Endometrial microvascular endothelial cells (primary cell): Measurements from ENCODE around the gene ALKBH7. TPM values are rescaled to one million over a fixed set of nuclear protein-coding genes. Genes with fewer than 3 reads are reported as not detected.
"Not testable (repeated sequence)": the region's sequence is repeated elsewhere in the genome, so short reads cannot be mapped to it uniquely, and the experiment has no call there.

Source experiments
- in situ Hi-C: cut with HindIII; loops from 2 replicates; pipeline ENCODE4 v1.10.0; 2017; ENCODE audit warnings: low sequenced_read_pairs, low pct_unique_long_range_greater_than_20kb; ENCODE audit errors: inconsistent ontology term
- total RNA-seq: library from RNA; depleted of rRNA; stranded (reverse); fragments of >200 nt; gene quantifications from one replicate; pipeline ENCODE4 v1.2.3, GENCODE V29; 2015; ENCODE audit errors: inconsistent ontology term

ALKBH7 gene
- total RNA-seq, 1 donor from 2014 or later = 43.9 TPM

DNA sequence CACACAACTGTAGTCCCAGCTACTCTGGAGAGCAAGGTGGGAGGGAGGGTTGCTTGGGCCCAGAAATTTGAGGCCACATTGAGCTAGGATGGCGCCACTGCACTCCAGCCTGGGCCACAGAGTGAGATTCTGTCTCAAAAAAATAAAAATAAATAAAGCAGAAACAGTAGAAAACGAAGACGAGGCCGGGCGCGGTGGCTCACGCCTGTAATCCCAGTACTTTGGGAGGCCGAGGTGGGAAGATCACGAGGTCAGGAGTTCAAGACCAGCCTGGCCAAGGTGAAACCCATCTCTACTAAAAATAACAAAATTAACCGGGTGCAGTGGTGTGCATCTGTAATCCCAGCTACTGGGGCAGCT is 11.8 kb upstream of the ALKBH7 start:
- in situ Hi-C loops = not testable (repeated sequence)

DNA sequence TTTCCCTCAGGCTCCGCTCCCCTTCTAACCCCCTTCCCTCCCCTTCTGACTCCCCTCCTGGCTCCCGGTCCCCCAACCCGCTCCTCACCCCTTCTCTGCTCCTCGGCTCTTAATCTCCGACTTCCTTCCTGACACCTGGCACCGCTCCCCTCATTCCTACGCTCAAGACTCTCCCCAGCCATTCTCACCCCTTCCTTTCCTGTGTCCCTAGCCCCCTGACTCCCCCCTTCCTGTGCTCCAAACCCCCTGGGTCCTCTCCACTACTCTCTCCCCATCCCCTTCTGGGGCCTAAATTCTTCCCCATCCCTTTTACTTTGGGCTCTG is 10.6 kb upstream of the ALKBH7 start:
- in situ Hi-C loops = no loop called here

DNA sequence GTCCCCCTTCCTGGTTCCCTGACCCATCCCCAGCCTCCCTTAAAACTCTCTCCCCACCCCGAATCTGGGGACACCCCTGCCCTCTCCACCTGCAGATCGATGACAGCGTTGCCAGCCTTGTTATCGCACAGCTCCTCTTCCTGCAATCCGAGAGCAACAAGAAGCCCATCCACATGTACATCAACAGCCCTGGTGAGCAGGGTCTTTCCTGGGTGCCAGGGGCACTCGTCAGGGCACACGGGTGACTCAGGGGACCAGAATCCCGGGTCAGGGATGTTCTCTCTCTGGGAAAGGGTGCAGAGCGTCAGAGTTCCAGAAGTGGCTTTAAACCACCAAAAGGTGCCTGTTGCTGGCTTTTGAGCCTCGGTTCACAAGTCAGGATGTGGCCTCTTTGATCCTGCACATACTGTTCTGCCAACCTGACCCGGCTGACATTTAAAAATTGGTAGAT is 10.2 kb upstream of the ALKBH7 start:
- in situ Hi-C loops = no loop called here

DNA sequence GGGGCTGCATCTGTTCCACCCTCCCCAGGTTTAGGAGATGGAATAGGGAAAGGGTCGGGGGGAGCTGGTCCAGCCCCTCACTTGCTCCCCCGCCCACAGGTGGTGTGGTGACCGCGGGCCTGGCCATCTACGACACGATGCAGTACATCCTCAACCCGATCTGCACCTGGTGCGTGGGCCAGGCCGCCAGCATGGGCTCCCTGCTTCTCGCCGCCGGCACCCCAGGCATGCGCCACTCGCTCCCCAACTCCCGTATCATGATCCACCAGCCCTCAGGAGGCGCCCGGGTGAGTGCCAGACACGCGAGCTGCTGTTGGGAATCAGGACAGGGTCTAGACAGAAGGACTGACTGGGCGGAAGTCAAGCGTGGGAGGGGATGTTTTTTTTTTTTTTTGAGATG is 8.2 kb upstream of the ALKBH7 start:
- in situ Hi-C loops = no loop called here

DNA sequence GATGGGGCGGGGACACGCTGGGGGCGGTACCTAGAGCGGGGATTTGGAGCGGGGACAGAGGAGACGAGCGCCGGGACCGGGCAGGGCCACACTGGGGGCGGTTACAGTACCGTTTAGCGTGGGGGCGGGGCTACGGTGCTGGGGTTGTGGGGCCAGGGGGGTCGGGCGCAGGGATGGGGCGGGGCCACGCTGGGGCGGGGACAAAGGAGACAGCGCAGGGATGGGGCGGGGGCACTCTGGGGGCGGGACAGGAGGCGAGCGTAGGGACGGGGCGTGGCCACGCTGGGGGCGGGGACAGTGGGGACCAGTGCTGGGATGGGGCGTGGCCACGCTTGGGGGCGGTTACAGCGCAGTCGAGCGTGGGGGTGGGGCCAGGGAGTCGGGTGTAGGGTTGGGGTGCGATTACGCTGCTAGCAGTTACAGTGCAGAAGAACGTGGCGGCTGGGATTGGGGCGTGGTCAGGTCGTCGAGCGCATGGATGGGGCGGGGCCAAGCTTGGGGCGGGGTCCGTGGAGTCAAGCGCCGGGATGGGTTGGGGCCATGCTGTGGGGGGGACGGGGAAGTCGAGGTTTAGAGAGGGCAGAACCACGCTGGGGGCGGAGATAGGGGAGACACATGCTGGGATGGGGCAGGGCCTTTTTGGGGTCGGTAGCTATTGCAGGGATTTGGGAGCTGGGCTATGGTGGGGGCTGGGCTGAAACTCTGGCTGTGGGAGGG is 660 bp downstream of the ALKBH7 start:
- in situ Hi-C loops = no loop called here

DNA sequence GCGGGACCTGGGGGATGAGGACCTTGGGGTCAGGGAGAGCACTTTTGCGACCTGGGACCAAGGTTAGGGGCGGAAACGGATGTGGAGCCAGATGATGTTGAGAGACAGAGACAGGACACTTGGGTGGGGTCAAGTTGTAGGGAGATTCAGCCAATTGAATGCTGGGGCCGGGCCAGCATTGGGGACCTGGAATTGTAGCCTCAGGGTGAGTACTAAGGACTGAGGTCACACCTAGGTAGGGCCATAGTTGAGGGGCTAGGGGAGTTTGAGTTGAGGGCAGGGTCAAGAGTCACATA is 1.2 kb downstream of the ALKBH7 start:
- in situ Hi-C loops = no loop called here

DNA sequence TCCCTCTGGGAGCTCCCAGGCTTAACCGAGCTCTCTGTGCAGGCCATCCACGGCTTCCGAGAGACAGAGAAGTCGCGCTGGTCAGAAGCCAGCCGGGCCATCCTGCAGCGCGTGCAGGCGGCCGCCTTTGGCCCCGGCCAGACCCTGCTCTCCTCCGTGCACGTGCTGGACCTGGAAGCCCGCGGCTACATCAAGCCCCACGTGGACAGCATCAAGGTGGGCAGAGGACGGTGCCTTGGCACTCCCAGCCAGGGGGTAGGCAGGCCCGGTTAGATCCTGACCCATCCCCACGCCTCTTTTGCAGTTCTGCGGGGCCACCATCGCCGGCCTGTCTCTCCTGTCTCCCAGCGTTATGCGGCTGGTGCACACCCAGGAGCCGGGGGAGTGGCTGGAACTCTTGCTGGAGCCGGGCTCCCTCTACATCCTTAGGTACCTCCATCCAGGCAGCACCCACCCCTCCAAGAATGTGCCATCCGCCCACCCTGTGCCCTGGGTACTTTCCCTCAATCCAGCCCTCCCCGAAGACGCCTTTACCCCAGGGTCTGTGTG is 1.6 kb downstream of the ALKBH7 start:
- in situ Hi-C loops = no loop called here

DNA sequence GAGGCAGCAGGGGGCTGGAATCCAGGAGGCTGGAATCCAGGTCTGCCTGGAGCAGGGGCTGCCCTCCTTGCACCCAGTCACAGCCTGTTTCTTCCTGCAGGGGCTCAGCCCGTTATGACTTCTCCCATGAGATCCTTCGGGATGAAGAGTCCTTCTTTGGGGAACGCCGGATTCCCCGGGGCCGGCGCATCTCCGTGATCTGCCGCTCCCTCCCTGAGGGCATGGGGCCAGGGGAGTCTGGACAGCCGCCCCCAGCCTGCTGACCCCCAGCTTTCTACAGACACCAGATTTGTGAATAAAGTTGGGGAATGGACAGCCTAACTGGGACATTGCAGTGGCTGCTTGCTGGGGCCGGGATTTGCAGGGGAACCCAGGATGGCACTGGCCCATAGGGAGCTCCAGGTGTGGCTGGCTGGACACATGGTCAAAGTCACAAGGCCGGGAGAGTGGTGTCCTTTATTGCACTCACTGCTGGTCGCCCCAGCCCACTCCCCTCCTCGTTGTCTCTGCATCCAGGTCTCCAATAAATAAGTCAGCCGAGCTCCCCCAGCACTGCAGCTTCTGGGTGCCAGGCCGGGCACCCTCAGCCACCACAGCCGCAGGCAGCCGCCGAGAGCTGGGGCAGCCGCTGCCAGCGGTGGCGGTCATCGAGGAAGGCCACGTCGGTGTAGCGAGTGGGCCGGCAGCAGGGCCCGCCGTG is 2.3 kb downstream of the ALKBH7 start:
- in situ Hi-C loops = loop anchor here (25.0 kb wide), 1 partner anchor 88 kb away; the partner anchor contains the start of gene MLLT1

DNA sequence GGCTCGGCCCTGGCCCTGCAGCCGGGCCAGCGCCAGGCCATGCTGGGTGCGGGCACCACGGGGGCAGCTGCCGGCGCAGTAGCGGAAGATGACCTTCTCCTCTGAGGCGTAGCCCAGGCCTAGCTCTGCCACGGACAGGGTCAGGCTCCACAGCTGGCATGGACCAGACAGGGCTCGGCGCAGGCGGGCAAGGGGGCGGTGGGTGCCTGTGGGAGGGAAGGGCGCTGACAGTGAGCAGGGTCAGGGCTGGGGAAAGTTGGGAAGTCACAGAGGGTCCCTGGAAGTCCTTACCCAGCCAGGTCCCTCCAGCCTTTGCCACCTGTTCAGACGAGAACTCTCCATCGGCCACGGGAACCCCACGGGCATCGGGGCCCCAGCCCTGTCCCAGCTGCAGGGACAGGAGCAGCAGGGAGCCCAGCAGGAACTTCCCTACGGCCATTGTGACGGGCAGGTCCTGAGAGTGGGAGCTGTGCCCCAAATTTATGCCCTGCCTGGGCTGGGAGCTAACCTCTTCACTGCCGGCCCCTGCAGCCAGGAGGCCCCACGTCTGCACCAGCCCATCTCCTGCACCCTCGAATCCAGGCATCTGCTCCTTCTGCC is 2.9 kb downstream of the ALKBH7 start, which contains the start of gene PSPN:
PSPN (minus strand) TSS at position 523 of the 600 bp plus-strand sequence; CDS start at position 439, 84 bp downstream.
- in situ Hi-C loops = loop anchor here (25.0 kb wide), 1 partner anchor 88 kb away; the partner anchor contains the start of gene MLLT1

DNA sequence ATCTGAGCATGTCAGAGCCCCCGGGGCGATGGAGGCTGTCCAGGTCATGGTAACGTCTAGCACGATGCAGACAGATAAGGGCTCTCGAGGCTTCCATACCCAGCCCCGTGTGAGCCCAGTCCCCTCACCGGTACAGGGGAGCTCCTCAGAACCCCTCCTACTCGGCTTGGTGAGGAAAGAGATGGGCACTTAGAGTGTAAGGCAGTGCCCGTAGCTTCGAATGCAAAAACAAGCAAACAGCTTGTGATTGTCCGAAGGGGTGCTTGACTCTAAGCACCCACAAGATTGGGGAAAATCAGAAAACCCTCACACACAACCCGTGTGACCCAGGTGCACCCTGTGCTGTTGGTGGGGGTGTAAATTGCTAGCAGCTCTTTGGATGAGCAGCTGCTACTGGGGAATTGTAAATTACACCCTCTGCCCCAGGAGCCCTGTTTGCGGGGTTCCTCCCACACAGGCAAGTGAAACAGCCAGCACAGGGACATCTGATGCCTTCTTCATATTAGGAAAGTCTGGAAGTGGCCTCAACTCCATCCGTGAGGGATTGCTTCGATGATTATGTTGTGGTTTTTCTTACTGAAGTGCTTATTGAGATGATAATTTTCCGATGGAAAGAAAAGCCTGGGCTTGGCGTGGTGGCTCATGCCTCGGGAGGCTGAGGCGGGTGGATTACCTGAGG is 4.1 kb downstream of the ALKBH7 start:
- in situ Hi-C loops = loop anchor here (25.0 kb wide), 1 partner anchor 89 kb away; the partner anchor contains the start of gene MLLT1

DNA sequence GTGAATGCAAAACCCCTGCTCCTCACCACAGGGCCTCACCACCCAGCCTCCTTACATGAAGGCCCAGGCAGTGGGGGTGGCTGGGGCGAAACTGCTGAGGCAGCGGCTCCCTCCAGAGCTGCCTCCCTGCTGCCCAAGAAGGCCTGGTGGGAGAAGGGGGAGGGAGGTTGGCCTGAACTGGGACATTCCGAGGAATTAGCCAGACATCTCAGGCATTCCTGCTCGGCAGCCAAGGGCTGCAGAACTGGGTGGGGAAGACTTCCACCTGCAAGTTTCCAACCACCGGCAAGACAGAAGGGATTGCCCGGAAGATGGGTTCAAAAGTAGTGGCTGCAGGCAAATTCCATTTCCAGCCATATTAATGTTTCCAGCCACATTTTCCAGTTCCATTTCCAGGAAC is 5.4 kb downstream of the ALKBH7 start:
- in situ Hi-C loops = loop anchor here (25.0 kb wide), 1 partner anchor 91 kb away; the partner anchor contains the start of gene MLLT1

DNA sequence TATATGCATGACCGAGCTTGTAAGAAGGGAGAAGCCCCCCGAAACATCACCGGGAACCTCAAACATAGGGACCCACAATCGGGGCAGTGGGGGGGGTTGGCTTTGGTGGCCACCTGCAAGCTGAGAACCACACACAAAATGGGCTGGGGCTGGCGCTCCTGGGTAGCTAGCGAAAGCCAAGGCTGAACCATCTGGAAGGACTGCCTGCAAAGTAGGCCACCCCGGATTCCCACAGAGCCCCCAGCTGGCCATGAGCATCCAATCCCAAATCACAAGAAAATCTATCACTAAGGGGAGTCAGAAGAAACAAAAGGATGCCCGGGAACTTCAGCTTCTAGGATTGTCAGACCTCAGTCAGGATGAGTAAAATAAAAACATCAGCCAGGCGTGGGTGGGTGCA is 5.9 kb downstream of the ALKBH7 start:
- in situ Hi-C loops = loop anchor here (25.0 kb wide), 1 partner anchor 91 kb away; the partner anchor contains the start of gene MLLT1

DNA sequence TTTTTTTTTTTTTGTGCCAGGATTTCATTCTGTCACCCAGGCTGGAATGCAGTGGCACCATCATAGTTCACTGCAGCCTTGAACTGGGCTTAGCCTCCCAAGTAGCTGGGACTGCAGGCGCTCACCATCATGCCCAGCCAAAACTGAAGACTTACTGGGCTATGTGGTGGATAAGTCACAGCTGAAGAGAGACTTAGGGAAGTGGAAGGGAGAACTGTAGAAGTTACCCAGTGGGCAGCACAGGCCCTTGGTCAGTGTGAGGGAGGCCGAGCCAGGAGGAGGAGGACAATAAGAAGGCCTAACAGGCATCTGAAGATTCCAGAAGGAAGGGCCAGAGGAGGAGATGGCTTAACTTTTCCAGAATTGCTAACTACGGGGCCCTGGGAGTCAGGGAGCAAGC is 7.2 kb downstream of the ALKBH7 start:
- in situ Hi-C loops = loop anchor here (25.0 kb wide), 1 partner anchor 92 kb away; the partner anchor contains the start of gene MLLT1

DNA sequence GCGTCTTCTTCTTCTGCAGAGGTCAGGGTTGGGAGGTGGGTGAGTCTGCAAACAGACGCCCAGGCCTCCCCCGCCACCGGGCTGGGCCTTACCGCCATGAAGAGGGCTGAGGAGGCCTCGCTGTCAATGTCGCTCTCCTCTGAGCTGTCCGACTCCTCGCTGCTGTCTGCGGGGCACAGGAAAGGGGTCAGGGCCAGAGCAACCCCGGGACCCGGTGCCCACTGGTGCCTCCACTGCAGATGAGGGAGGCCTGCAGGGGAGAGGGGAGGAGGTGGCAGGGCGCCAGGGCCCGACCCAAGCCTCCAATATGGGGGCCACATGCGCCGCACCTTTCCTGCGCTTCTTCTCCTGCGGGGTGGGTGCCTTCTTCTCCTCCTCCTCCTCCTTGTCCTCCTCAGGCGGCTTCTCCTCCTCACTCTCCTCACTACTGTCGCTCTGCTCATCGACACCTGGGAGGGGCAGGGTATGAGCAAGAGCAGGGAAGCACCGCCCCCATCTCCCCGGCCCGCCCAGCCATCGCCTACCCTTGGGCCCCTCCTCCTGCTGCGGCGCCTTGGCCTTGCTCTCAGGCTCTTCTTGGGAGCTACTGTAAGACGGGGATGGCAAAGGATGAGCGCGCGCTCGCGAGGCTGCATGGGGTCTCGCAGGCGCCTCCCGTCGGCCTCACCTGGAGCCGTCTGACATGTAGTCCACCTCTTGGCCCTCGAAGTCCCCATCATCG is 8.6 kb downstream of the ALKBH7 start:
- in situ Hi-C loops = loop anchor here (25.0 kb wide), 1 partner anchor 94 kb away; the partner anchor contains the start of gene MLLT1

DNA sequence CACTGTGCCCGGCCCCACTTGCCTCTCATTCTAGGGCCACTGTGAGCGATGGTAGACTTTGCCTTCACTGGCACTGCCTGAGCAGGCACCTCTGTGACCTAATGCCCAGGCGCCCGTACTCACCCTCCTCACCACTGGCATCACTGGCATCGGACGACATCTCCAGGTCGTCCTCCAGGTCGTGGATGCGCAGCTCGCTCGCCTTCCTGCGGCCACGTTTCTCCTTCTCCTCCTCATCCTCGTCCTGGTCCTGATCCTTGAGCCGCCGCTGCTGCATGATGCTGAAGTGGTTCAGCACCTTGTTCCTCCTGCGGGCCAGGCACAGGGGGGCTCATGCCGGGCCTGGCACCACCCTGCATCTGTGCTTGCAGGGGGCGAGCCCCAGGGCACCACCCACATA is 10.6 kb downstream of the ALKBH7 start:
- in situ Hi-C loops = loop anchor here (25.0 kb wide), 1 partner anchor 96 kb away; the partner anchor contains the start of gene MLLT1

DNA sequence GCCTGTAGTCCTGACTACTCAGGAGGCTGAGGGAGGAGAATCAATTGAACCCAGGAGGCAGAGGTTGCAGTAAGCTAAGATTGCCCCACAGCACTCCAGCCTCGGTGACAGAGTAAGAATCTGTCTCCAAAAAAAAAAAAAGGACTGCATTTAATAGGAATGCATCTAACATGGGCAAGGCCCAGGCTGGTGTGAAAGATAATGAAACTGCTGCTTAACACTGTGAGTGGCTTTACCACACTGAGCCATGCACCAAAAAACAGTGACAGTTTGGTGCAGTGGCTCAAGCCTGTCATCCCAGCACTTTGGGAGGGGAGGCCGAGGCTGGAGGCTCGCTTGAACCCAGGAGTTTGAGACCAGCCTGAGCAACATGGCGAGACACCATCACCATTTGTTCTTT is 11.8 kb downstream of the ALKBH7 start:
- in situ Hi-C loops = loop anchor here (25.0 kb wide), 1 partner anchor 97 kb away; the partner anchor contains the start of gene MLLT1

DNA sequence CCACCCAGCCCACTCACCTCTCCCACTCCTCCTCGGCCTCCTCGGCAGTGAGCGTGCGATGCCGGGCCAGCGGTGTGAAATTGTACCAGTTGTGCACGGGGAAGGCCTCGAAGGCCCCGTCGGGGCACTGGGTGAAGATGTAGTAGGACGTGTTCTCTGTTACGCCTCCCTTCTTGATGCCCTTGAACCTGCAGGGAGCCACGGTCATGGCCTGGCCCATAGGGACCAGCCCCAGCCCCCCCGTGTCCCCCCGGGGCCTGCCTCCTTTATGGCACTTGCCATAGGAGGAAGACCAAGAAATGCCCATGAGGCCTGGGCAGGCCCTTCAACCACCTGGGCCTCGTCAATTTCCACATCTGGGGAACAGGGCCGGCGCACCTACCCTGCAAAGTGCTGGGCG is 14.8 kb downstream of the ALKBH7 start:
- in situ Hi-C loops = loop anchor here (25.0 kb wide), 1 partner anchor 100 kb away; the partner anchor contains the start of gene MLLT1
